Endothelial cell (in vitro differentiated cells): Measurements from ENCODE around the gene NLRP5. TPM values are rescaled to one million over a fixed set of nuclear protein-coding genes. Genes with fewer than 3 reads are reported as not detected.

Experiments used
- DNase-seq: peaks from one replicate; pipeline ENCODE4 v3.0.0; 2021; ENCODE audit warnings: low spot score
- H3K27ac Mint-ChIP-seq: one replicate; pipeline ENCODE4 v1.8.0; 2021; ENCODE audit warnings: mixed read lengths, inconsistent platforms; ENCODE audit not compliant: unreplicated experiment
- H3K27me3 Mint-ChIP-seq: one replicate; pipeline ENCODE4 v1.8.0; 2021; ENCODE audit warnings: mild to moderate bottlenecking, moderate library complexity, mixed read lengths, inconsistent platforms; ENCODE audit not compliant: unreplicated experiment
- H3K36me3 Mint-ChIP-seq: one replicate; pipeline ENCODE4 v1.8.0; 2021; ENCODE audit warnings: mild to moderate bottlenecking, low read depth, mixed read lengths, inconsistent platforms; ENCODE audit not compliant: unreplicated experiment
- H3K4me1 Mint-ChIP-seq: one replicate; pipeline ENCODE4 v1.8.0; 2021; ENCODE audit warnings: mild to moderate bottlenecking, mixed read lengths, inconsistent platforms; ENCODE audit not compliant: unreplicated experiment
- H3K4me3 Mint-ChIP-seq: one replicate; pipeline ENCODE4 v1.8.0; 2021; ENCODE audit warnings: mild to moderate bottlenecking, mixed read lengths, inconsistent platforms; ENCODE audit not compliant: unreplicated experiment
- H3K9me3 Mint-ChIP-seq: one replicate; pipeline ENCODE4 v1.8.0; 2021; ENCODE audit warnings: mixed read lengths, inconsistent platforms; ENCODE audit not compliant: unreplicated experiment
- total RNA-seq: library from RNA; stranded (reverse); fragmentation: NEBNext Ultra II Directional; extraction: Animal tissue kit (Norgen Biotek cat#: 25700); gene quantifications from one replicate; pipeline ENCODE4 v1.2.1, GENCODE V29; 2021; ENCODE audit not compliant: unreplicated experiment
- TF ChIP-seq, protein P1 (sequence below): fragments of 200-600 bp; sonication (generic); IDR thresholded peaks from one replicate; pipeline ENCODE4 v1.5.0; 2021; ENCODE audit warnings: antibody characterized with exemption; ENCODE audit not compliant: unreplicated experiment

NLRP5 gene
- total RNA-seq, 1 donor from 2014 or later = not detected

DNA sequence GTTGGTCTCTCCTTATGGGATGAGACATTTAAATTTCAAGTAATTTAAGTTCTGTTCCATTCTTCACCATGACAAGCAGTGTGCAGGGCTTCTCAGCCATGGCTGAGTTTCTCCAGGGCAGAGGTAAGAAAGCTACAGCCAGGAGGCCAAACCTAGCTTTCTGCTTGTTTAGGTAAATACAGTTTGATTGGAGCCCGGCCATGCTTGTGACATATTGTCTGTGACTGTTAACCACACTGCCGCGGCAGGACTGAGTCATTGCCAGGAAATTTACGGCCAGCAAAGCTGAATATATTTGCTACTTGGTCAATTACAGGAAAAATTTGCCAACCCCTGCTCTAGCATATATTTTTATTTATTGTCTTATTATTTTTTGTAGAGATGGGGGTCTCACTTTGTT, 28.2 kb upstream of the NLRP5 start:
- Mint-ChIP-seq H3K4me1 (no peaks in the 10 kb centered on the region), H3K27me3 (no peaks in the 10 kb centered on the region), H3K4me3 (no peak overlapping the region), H3K9me3 (peaks cover 26% of the 10 kb centered on the region), H3K36me3 (no peaks in the 10 kb centered on the region), H3K27ac (no peak overlapping the region)
- TF ChIP-seq, protein P1, sequence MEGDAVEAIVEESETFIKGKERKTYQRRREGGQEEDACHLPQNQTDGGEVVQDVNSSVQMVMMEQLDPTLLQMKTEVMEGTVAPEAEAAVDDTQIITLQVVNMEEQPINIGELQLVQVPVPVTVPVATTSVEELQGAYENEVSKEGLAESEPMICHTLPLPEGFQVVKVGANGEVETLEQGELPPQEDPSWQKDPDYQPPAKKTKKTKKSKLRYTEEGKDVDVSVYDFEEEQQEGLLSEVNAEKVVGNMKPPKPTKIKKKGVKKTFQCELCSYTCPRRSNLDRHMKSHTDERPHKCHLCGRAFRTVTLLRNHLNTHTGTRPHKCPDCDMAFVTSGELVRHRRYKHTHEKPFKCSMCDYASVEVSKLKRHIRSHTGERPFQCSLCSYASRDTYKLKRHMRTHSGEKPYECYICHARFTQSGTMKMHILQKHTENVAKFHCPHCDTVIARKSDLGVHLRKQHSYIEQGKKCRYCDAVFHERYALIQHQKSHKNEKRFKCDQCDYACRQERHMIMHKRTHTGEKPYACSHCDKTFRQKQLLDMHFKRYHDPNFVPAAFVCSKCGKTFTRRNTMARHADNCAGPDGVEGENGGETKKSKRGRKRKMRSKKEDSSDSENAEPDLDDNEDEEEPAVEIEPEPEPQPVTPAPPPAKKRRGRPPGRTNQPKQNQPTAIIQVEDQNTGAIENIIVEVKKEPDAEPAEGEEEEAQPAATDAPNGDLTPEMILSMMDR = no peak
- no peak for DNase-seq

DNA sequence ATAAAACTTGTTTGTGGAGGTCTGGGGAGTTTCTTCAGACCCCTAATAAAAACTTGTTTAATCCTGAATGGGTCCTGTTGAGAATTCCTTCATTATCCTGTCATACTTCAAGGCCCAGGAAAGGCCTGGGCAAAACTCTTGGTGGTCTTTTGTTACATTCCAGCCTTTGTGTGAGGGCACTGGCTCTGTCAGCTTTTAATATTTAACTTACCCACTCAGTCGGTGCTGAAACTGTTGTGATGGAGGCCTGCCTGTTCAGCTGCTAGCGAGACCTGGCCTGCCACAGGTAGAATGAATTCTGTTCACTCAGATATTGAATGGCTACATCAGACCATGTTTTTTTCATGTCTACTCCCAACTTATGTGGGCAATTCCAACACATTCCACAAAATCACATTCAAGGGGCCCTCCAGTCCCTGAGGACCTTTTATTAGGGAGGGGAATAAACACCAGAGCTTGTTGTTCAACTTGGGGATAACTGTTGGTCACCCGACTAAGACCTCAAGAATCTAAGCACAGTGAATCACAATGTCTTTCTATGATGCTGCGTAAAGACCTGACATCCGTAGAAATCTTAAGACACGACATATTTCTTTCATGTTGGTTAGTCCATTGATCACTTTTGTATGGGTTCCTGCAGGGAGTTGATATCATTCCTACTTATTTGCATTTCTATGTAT, 26.4 kb upstream of the NLRP5 start:
- H3K4me1 Mint-ChIP-seq = no peaks in the 10 kb centered on the region
- peaks cover 32% of the 10 kb centered on the region for H3K9me3 Mint-ChIP-seq
- H3K27ac Mint-ChIP-seq = no peak overlapping the region
- no peak overlapping the region for H3K4me3 Mint-ChIP-seq
- TF ChIP-seq, protein P1 = no peak
- H3K36me3 Mint-ChIP-seq = peaks cover 7% of the 10 kb centered on the region
- no peak for DNase-seq
- peaks cover 2% of the 10 kb centered on the region for H3K27me3 Mint-ChIP-seq

DNA sequence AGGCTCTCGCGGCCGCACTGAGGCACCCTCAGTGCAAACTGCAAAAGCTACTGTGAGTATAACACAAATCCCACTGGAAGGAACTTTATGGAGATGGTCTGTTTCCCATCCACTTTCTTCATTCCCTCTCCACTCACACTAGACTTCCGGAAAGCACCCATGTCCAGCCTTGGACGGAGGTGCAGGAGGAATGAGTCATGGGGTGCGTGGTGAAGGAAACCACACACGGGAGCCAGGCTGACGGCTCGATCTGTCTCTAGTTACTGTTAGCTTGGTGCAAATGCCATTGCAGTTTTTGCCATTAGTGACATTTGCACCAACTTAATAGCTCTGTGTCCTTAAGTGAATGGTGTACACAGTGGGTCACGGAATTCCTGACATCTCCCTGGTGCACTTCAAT, 24.4 kb upstream of the NLRP5 start:
- H3K4me1 Mint-ChIP-seq = no peaks in the 10 kb centered on the region
- DNase-seq = no peak
- TF ChIP-seq, protein P1 = no peak
- peaks cover 6% of the 10 kb centered on the region for H3K27me3 Mint-ChIP-seq
- H3K27ac Mint-ChIP-seq = no peak overlapping the region
- H3K36me3 Mint-ChIP-seq = peaks cover 7% of the 10 kb centered on the region
- no peak overlapping the region for H3K4me3 Mint-ChIP-seq
- H3K9me3 Mint-ChIP-seq = peaks cover 21% of the 10 kb centered on the region

DNA sequence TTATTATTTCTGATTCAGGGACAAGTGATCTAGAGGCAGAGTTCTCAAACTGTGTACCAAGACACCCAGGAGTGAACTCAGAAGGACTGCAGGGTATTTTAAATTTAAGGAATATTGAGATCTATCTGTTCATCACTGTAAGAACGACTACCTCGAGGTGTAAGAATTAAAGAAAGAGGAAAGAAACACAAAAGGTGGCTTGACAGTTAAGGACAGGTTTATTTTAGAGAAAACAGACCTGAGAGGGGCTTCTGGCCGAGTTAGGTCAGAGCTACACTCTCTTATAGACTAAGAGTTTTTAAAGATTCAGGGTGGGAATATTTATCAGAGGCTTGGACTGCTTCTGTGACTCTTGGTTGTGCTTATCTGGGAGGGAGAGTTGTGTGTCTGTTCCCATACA, 12.6 kb upstream of the NLRP5 start:
- no peaks in the 10 kb centered on the region for H3K4me1 Mint-ChIP-seq
- no peak for DNase-seq
- peaks cover 29% of the 10 kb centered on the region for H3K9me3 Mint-ChIP-seq
- TF ChIP-seq, protein P1 = no peak
- peaks cover 10% of the 10 kb centered on the region for H3K36me3 Mint-ChIP-seq
- H3K27me3 Mint-ChIP-seq = peaks cover 6% of the 10 kb centered on the region
- H3K4me3 Mint-ChIP-seq = no peak overlapping the region
- H3K27ac Mint-ChIP-seq = no peak overlapping the region

DNA sequence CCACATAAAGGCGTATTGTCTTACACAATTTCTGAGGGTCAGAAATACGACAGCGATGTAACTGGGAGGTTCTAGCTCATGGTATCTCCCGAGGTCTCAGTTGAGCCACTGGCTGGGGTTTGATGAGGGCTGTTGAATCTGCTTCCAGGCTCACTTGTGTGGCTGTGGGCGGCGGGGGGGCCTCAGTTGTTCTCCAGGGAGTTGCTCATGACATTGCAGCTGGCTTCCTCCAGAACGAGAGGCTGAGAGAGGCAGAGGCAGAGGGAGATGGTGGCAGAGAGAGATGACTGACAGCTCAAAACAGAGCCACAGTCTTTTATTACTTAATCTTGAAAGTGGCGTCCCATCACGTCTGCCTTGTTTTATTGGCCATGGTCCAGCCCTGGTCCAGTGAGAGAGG, 6.2 kb upstream of the NLRP5 start:
- TF ChIP-seq, protein P1 = no peak
- no peak overlapping the region for H3K4me3 Mint-ChIP-seq
- H3K27ac Mint-ChIP-seq = no peak overlapping the region
- no peak for DNase-seq
- H3K36me3 Mint-ChIP-seq = peaks cover 10% of the 10 kb centered on the region
- H3K9me3 Mint-ChIP-seq = peaks cover 23% of the 10 kb centered on the region
- no peaks in the 10 kb centered on the region for H3K27me3 Mint-ChIP-seq
- H3K4me1 Mint-ChIP-seq = no peaks in the 10 kb centered on the region
